Neuronal stem cell (in vitro differentiated cells): ENCODE data around the gene KLHDC7A.

Experiments used
- DNase-seq: peaks from one replicate; pipeline ENCODE4 v3.0.0-alpha.2; 2013; ENCODE audit warnings: low spot score
- H2AFZ ChIP-seq: one replicate; pipeline ENCODE4 v1.6.1; 2013; ENCODE audit warnings: mild to moderate bottlenecking, low read length, inconsistent platforms
- H2AK5ac ChIP-seq: 2 replicates; pipeline ENCODE4 v1.6.1; 2013; ENCODE audit warnings: low read depth, mild to moderate bottlenecking, inconsistent platforms, low read length, moderate library complexity, mixed read lengths
- H2BK120ac ChIP-seq: 2 replicates; pipeline ENCODE4 v1.6.1; 2013; ENCODE audit warnings: low read depth, mild to moderate bottlenecking, inconsistent platforms, low read length, moderate library complexity, mixed read lengths
- H2BK12ac ChIP-seq: one replicate; pipeline ENCODE4 v1.6.1; 2013; ENCODE audit warnings: low read length, inconsistent platforms
- H2BK15ac ChIP-seq: 2 replicates; pipeline ENCODE4 v1.6.1; 2013; ENCODE audit warnings: mild to moderate bottlenecking, low read length, inconsistent platforms, mixed read lengths
- H2BK5ac ChIP-seq: one replicate; pipeline ENCODE4 v1.6.1; 2013; ENCODE audit warnings: inconsistent platforms, mild to moderate bottlenecking, low read length, moderate library complexity
- H3K14ac ChIP-seq: one replicate; pipeline ENCODE4 v1.6.1; 2013; ENCODE audit warnings: low read length, inconsistent platforms
- H3K18ac ChIP-seq: 2 replicates; pipeline ENCODE4 v1.6.1; 2013; ENCODE audit warnings: low read length, inconsistent platforms
- H3K23ac ChIP-seq: 2 replicates; pipeline ENCODE4 v1.6.1; 2013; ENCODE audit warnings: low read depth, mild to moderate bottlenecking, mixed read lengths, low read length, inconsistent platforms; ENCODE audit not compliant: poor library complexity
- H3K27ac ChIP-seq: replicated peaks from 3 replicates; pipeline ENCODE4 v1.5.1; 2013; ENCODE audit warnings: low read length, inconsistent platforms
- H3K27me3 ChIP-seq, 3 experiments: 2 replicates each; pipeline ENCODE4 v1.6.1; 2013; ENCODE audit warnings: low read length in 3 of 3, mild to moderate bottlenecking in 2 of 3, inconsistent platforms in 1 of 3, low read depth in 1 of 3, mixed read lengths in 1 of 3, moderate library complexity in 1 of 3; ENCODE audit not compliant: control insufficient read depth in 3 of 3, insufficient read depth in 3 of 3
- H3K36me3 ChIP-seq, 2 donors: replicated peaks in 1 of 2; 2 replicates each; pipeline ENCODE4 v1.6.1; 2013; ENCODE audit warnings: low read length in 2 of 2; ENCODE audit not compliant: control insufficient read depth in 2 of 2, insufficient read depth in 2 of 2
- H3K4ac ChIP-seq: 2 replicates; pipeline ENCODE4 v1.6.1; 2013; ENCODE audit warnings: inconsistent platforms, mild to moderate bottlenecking, low read length, moderate library complexity
- H3K4me1 ChIP-seq, 2 donors: 1 replicate in 1 of 2; 2 replicates in 1 of 2; pipeline ENCODE4 v1.6.1; 2013; ENCODE audit warnings: low read length in 2 of 2, low read depth in 1 of 2; ENCODE audit not compliant: control insufficient read depth in 2 of 2, insufficient read depth in 1 of 2
- H3K4me2 ChIP-seq: one replicate; pipeline ENCODE4 v1.6.1; 2013; ENCODE audit warnings: mild to moderate bottlenecking, low read length, inconsistent platforms; ENCODE audit not compliant: insufficient read depth, poor library complexity, severe bottlenecking
- H3K4me3 ChIP-seq, 2 donors: 2 replicates each; pipeline ENCODE4 v1.5.1; 2013; ENCODE audit warnings: low read length in 2 of 2, mild to moderate bottlenecking in 2 of 2, inconsistent platforms in 1 of 2, moderate library complexity in 1 of 2
- H3K79me1 ChIP-seq: one replicate; pipeline ENCODE4 v1.6.1; 2013; ENCODE audit warnings: low read depth, mild to moderate bottlenecking, inconsistent platforms, low read length, moderate library complexity
- H3K9ac ChIP-seq: one replicate; pipeline ENCODE4 v1.6.1; 2013; ENCODE audit warnings: mild to moderate bottlenecking, low read depth, low read length, inconsistent platforms; ENCODE audit not compliant: poor library complexity
- H3K9me3 ChIP-seq, 2 donors: replicated peaks in 1 of 2; 2 replicates each; pipeline versions ENCODE3 to v1.6.1; 2013; ENCODE audit warnings: low read length in 2 of 2, mild to moderate bottlenecking in 2 of 2, inconsistent platforms in 1 of 2, low read depth in 1 of 2, mixed read lengths in 1 of 2, moderate library complexity in 1 of 2; ENCODE audit not compliant: control insufficient read depth in 2 of 2, insufficient read depth in 1 of 2
- H4K8ac ChIP-seq: one replicate; pipeline ENCODE4 v1.6.1; 2013; ENCODE audit warnings: low read depth, mild to moderate bottlenecking, inconsistent platforms, low read length, moderate library complexity
- H4K91ac ChIP-seq: one replicate; pipeline ENCODE4 v1.6.1; 2013; ENCODE audit warnings: low read length, low read depth, mild to moderate bottlenecking, inconsistent platforms; ENCODE audit not compliant: poor library complexity
- WGBS, 2 donors: extraction: QIAGEN DNeasy Blood & Tissue Kit; methylation state at CpG; one replicate each; pipeline ENCODE4 v1.1.7; 2013; ENCODE audit warnings: missing lambda C conversion rate in 2 of 2, mixed read lengths in 1 of 2; ENCODE audit not compliant: insufficient read length in 2 of 2, insufficient replicate concordance in 1 of 2; ENCODE audit errors: extremely low coverage in 2 of 2; 5-methylcytosine and 5-hydroxymethylcytosine counted together

KLHDC7A gene

DNA sequence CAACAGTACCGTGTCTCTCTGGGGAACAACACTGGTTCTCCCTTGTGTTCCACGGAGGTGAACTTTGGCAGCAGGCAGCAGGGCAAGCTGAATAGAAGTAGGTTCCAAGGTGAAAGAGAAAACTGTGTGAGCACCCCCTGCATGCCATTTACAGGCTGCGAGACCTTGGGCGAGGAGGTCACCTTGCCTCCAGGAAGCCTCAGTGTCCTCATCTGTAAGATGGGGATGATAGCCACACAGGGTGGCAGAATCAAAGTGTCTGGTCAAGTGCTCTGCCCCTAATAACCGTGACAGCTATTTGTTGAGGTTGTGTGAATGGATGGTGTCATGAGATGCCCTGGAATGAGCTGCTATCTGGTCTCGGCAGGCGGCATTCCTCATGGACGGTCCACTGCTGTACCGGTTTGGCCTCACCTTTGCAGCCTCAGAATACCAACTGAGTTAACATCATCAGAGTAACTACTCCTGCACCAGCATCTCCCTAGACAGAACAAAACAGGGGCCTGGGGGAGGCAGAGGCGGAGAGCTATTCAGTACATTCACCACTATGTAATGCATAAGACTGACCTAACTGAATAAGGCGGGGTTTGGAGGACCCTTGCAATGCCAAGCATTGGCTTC is 7.4 kb upstream of the KLHDC7A start:
- Histone ChIP-seq H4K91ac (no peak overlapping the region), H2AFZ (no peak overlapping the region), H3K36me3 (no peaks in the 10 kb centered on the region), H2AK5ac (no peak overlapping the region), H3K23ac (no peak overlapping the region), H3K79me1 (no peaks in the 10 kb centered on the region), H3K4me3 (no peak overlapping the region), H4K8ac (no peak overlapping the region), H2BK12ac (no peak overlapping the region), H3K9ac (no peak overlapping the region), H2BK15ac (no peak overlapping the region), H3K4me1 (peaks cover 0 to 12% of the 10 kb centered on the region in 2 donors), H3K18ac (peak overlapping the region; percentile 30), H3K9me3 (no peaks in the 10 kb centered on the region), H3K14ac (no peak overlapping the region), H2BK5ac (no peak overlapping the region), H3K4ac (no peak overlapping the region), H3K27me3 (no peaks in the 10 kb centered on the region), H3K27ac (no peak overlapping the region), H2BK120ac (no peak overlapping the region), H3K4me2 (no peak overlapping the region)
- DNase-seq: no peak
- WGBS, 2 donors: no CpG with 5 or more reads among the region's 11 CpGs

DNA sequence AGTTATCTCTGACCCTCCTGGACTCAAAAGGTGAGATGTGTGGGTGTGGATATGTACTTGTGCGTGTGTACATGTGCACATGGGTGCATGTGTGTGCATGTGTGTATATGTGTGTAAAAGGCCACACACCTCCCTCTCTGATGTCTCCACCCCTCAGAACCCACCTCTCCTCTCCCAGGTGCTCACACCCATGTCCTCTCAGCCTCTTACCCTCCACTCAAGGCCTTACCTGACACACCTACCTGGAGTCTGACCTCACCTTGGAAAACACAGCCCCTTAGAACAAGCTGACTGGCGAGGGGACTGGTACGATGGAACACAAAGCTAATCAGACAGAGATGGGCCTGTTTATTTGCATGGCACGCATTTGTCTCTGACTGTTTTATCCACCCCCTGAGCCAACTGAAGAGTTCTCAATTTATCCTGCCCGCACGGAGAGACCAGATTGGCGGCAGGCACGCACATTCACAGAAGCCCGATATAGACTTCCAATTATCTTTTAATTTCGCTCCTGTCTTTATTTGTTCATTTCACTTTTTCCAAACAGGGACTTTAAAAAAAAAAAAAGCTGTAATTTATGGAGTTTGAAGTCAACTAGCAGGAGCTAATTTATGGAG is 6.1 kb upstream of the KLHDC7A start:
- H3K36me3 ChIP-seq: no peaks in the 10 kb centered on the region
- no peak overlapping the region for H2BK120ac ChIP-seq
- H3K18ac ChIP-seq: no peak overlapping the region
- no peak overlapping the region for H2BK12ac ChIP-seq
- H2AFZ ChIP-seq: no peak overlapping the region
- H3K9ac ChIP-seq: no peak overlapping the region
- no peak overlapping the region for H4K91ac ChIP-seq
- DNase-seq: no peak
- H4K8ac ChIP-seq: no peak overlapping the region
- H3K4me3 ChIP-seq: no peak overlapping the region
- H3K4me2 ChIP-seq: no peak overlapping the region
- H3K14ac ChIP-seq: no peak overlapping the region
- H2BK15ac ChIP-seq: no peak overlapping the region
- no peak overlapping the region for H3K23ac ChIP-seq
- H2BK5ac ChIP-seq: no peak overlapping the region
- peaks cover 0 to 12% of the 10 kb centered on the region in 2 donors for H3K4me1 ChIP-seq
- no peaks in the 10 kb centered on the region for H3K27me3 ChIP-seq
- no CpG with 5 or more reads among the region's 10 CpGs for WGBS, 2 donors
- no peak overlapping the region for H3K4ac ChIP-seq
- H3K9me3 ChIP-seq: no peaks in the 10 kb centered on the region
- no peaks in the 10 kb centered on the region for H3K79me1 ChIP-seq
- no peak overlapping the region for H2AK5ac ChIP-seq
- no peak overlapping the region for H3K27ac ChIP-seq

- H3K27me3 ChIP-seq: no peaks in the 10 kb centered on the region
- no peak overlapping the region for H4K8ac ChIP-seq
- H3K4me2 ChIP-seq: no peak overlapping the region
- no peaks in the 10 kb centered on the region for H3K79me1 ChIP-seq
- no peak overlapping the region for H3K27ac ChIP-seq
- no peak overlapping the region for H3K18ac ChIP-seq
- peaks cover 0 to 15% of the 10 kb centered on the region in 2 donors for H3K4me1 ChIP-seq
- no peak overlapping the region for H3K14ac ChIP-seq
- H2BK120ac ChIP-seq: no peak overlapping the region
- no peak overlapping the region for H3K4ac ChIP-seq
- peak overlapping the region; percentile 21 for H2BK5ac ChIP-seq
- H2BK12ac ChIP-seq: no peak overlapping the region
- WGBS, 2 donors: no CpG with 5 or more reads among the region's 10 CpGs
- no peak overlapping the region for H4K91ac ChIP-seq
- no peak overlapping the region for H2BK15ac ChIP-seq
- no peak overlapping the region for H3K9ac ChIP-seq
- no peaks in the 10 kb centered on the region for H3K9me3 ChIP-seq
- no peaks in the 10 kb centered on the region for H3K36me3 ChIP-seq
- H2AFZ ChIP-seq: no peak overlapping the region
- no peak overlapping the region for H2AK5ac ChIP-seq
- H3K4me3 ChIP-seq: no peak overlapping the region
- DNase-seq: no peak
- no peak overlapping the region for H3K23ac ChIP-seq
Observed at GRCh38 chr1:18475234-18475905, 5.4 kb upstream of the KLHDC7A start.

DNA sequence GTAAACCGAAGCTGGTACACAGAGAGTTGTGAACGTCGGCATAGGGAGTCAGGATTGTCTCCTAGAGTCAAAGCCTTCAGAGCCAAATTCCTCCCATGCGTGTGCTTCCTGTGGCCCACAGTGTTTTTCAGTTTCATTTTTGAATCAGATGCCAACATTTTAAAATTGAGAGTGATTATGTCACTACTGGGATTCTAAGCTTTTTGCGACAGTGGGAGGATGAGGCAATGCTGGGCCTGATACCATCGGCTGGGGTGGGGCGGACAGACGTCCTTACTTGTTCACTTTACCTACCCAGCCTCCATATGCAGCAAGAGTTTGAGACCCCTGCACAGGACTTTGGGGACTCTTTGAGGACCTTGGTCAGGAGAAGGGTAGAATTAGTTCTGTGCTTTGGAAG is 1.3 kb upstream of the KLHDC7A start:
- H2BK12ac ChIP-seq: no peak overlapping the region
- no peak overlapping the region for H2AK5ac ChIP-seq
- no peaks in the 10 kb centered on the region for H3K36me3 ChIP-seq
- no peak overlapping the region for H3K18ac ChIP-seq
- H2AFZ ChIP-seq: no peak overlapping the region
- peaks cover 2 to 22% of the 10 kb centered on the region in 2 donors for H3K4me1 ChIP-seq
- no peak overlapping the region for H4K8ac ChIP-seq
- H3K9ac ChIP-seq: no peak overlapping the region
- no peak overlapping the region for H3K23ac ChIP-seq
- H2BK15ac ChIP-seq: no peak overlapping the region
- no CpG with 5 or more reads among the region's 8 CpGs for WGBS, 2 donors
- no peak overlapping the region for H2BK120ac ChIP-seq
- H3K9me3 ChIP-seq: no peaks in the 10 kb centered on the region
- H4K91ac ChIP-seq: no peak overlapping the region
- no peaks in the 10 kb centered on the region for H3K79me1 ChIP-seq
- H3K4me3 ChIP-seq: no peak overlapping the region
- no peak overlapping the region for H3K4ac ChIP-seq
- no peak overlapping the region for H3K4me2 ChIP-seq
- no peak for DNase-seq
- H3K27ac ChIP-seq: no peak overlapping the region
- H2BK5ac ChIP-seq: no peak overlapping the region
- H3K27me3 ChIP-seq: no peaks in the 10 kb centered on the region
- no peak overlapping the region for H3K14ac ChIP-seq
